ENCODE measurements around the gene TBC1D4. TPM values are rescaled to one million over a fixed set of nuclear protein-coding genes. Genes with fewer than 3 reads are reported as not detected.
"Not testable (repeated sequence)": the region's sequence is repeated elsewhere in the genome, so short reads cannot be mapped to it uniquely, and the experiment has no call there.

Gene TBC1D4
- polyA plus RNA-seq, 1 donor from 2014 or later = 3.9 TPM

GRCh38 chr13:75308222-75308621 is 173.7 kb downstream of the TBC1D4 start:
- no peak overlapping the region for H3K4me2 ChIP-seq (ENCODE audit: low read length)
- no peaks in the 10 kb centered on the region for H3K79me2 ChIP-seq (replicated peaks; ENCODE audit: insufficient read depth, low read length)
- no peaks in the 10 kb centered on the region for H3K36me3 ChIP-seq (ENCODE audit: insufficient read depth, low read length)
- H3K9me2 ChIP-seq (ENCODE audit: insufficient read depth, low read length) = no peaks in the 10 kb centered on the region
- H3K4me3 ChIP-seq (ENCODE audit: low read length) = no peak overlapping the region
- no peak overlapping the region for H3K27ac ChIP-seq (ENCODE audit: low read length)
- H2AFZ ChIP-seq (ENCODE audit: low read depth, low read length) = no peak overlapping the region
- H3K9ac ChIP-seq (ENCODE audit: low read length) = no peak overlapping the region
- H3F3A ChIP-seq (ENCODE audit: insufficient read depth, low read length, poor library complexity, severe bottlenecking) = no peaks in the 10 kb centered on the region
- TF ChIP-seq RAD21 (conservative IDR thresholded peaks at IDR 0.05) (no peak), EP300 (conservative IDR thresholded peaks at IDR 0.05; ENCODE audit: poor library complexity, severe bottlenecking) (no peak), EZH2 (IDR thresholded peaks at IDR 0.05; ENCODE audit: borderline replicate concordance, insufficient read depth, low read length, poor library complexity, severe bottlenecking) (no peak), SMC3 (conservative IDR thresholded peaks at IDR 0.05; ENCODE audit: poor library complexity) (no peak), REST (IDR thresholded peaks at IDR 0.05; ENCODE audit: borderline replicate concordance) (no peak), TAF1 (IDR thresholded peaks at IDR 0.05; ENCODE audit: low read depth) (no peak), CTCF (IDR thresholded peaks at IDR 0.05; ENCODE audit: poor library complexity, severe bottlenecking) (no peak), POLR2AphosphoS5 (IDR thresholded peaks at IDR 0.05) (no peak), MXI1 (conservative IDR thresholded peaks at IDR 0.05; ENCODE audit: poor library complexity, severe bottlenecking) (no peak)
- no peaks in the 10 kb centered on the region for H3K27me3 ChIP-seq (ENCODE audit: insufficient read depth, low read depth, low read length)
- H4K20me1 ChIP-seq (ENCODE audit: insufficient read depth) = no peaks in the 10 kb centered on the region
- no peaks in the 10 kb centered on the region for H3K9me3 ChIP-seq (ENCODE audit: low read length)

- H3K4me2 ChIP-seq (ENCODE audit: low read length) = no peak overlapping the region
- H3F3A ChIP-seq (ENCODE audit: insufficient read depth, low read length, poor library complexity, severe bottlenecking) = no peaks in the 10 kb centered on the region
- TF ChIP-seq TAF1 (IDR thresholded peaks at IDR 0.05; ENCODE audit: low read depth) (no peak), SMC3 (conservative IDR thresholded peaks at IDR 0.05; ENCODE audit: poor library complexity) (no peak), MXI1 (conservative IDR thresholded peaks at IDR 0.05; ENCODE audit: poor library complexity, severe bottlenecking) (no peak), RAD21 (conservative IDR thresholded peaks at IDR 0.05) (no peak), CTCF (IDR thresholded peaks at IDR 0.05; ENCODE audit: poor library complexity, severe bottlenecking) (no peak), EP300 (conservative IDR thresholded peaks at IDR 0.05; ENCODE audit: poor library complexity, severe bottlenecking) (no peak), REST (IDR thresholded peaks at IDR 0.05; ENCODE audit: borderline replicate concordance) (no peak)
- H3K9me3 ChIP-seq (ENCODE audit: low read length) = no peaks in the 10 kb centered on the region
- no peak overlapping the region for H2AFZ ChIP-seq (ENCODE audit: low read depth, low read length)
- no peaks in the 10 kb centered on the region for H4K20me1 ChIP-seq (ENCODE audit: insufficient read depth)
- no peak overlapping the region for H3K4me3 ChIP-seq (ENCODE audit: low read length)
- no peak overlapping the region for H3K27ac ChIP-seq (ENCODE audit: low read length)
- no peak overlapping the region for H3K9ac ChIP-seq (ENCODE audit: low read length)
- no peaks in the 10 kb centered on the region for H3K79me2 ChIP-seq (replicated peaks; ENCODE audit: insufficient read depth, low read length)
- H3K36me3 ChIP-seq (ENCODE audit: insufficient read depth, low read length) = no peaks in the 10 kb centered on the region
- H3K27me3 ChIP-seq (ENCODE audit: insufficient read depth, low read depth, low read length) = no peaks in the 10 kb centered on the region
- H3K9me2 ChIP-seq (ENCODE audit: insufficient read depth, low read length) = no peaks in the 10 kb centered on the region
These were observed 174.5 kb downstream of the TBC1D4 start for GRCh38 chr13:75307370-75307949.

GRCh38 chr13:75306967-75307366 is 175.0 kb downstream of the TBC1D4 start:
- not testable (repeated sequence) for H3K79me2 ChIP-seq (replicated peaks; ENCODE audit: insufficient read depth, low read length); H4K20me1 ChIP-seq (ENCODE audit: insufficient read depth); H3K36me3 ChIP-seq (ENCODE audit: insufficient read depth, low read length); H3K27ac ChIP-seq (ENCODE audit: low read length); H3K9ac ChIP-seq (ENCODE audit: low read length); H3K4me2 ChIP-seq (ENCODE audit: low read length); H3F3A ChIP-seq (ENCODE audit: insufficient read depth, low read length, poor library complexity, severe bottlenecking); H3K9me2 ChIP-seq (ENCODE audit: insufficient read depth, low read length); H3K4me3 ChIP-seq (ENCODE audit: low read length); H3K9me3 ChIP-seq (ENCODE audit: low read length); H3K27me3 ChIP-seq (ENCODE audit: insufficient read depth, low read depth, low read length); H2AFZ ChIP-seq (ENCODE audit: low read depth, low read length)
